ENCODE data around the gene PIGV.
A peak's percentile ranks its signal among the peaks of the same experiment; 100 is the strongest.
"Not testable (repeated sequence)": the region's sequence is repeated elsewhere in the genome, so short reads cannot be mapped to it uniquely, and the experiment has no call there.

PIGV gene

DNA sequence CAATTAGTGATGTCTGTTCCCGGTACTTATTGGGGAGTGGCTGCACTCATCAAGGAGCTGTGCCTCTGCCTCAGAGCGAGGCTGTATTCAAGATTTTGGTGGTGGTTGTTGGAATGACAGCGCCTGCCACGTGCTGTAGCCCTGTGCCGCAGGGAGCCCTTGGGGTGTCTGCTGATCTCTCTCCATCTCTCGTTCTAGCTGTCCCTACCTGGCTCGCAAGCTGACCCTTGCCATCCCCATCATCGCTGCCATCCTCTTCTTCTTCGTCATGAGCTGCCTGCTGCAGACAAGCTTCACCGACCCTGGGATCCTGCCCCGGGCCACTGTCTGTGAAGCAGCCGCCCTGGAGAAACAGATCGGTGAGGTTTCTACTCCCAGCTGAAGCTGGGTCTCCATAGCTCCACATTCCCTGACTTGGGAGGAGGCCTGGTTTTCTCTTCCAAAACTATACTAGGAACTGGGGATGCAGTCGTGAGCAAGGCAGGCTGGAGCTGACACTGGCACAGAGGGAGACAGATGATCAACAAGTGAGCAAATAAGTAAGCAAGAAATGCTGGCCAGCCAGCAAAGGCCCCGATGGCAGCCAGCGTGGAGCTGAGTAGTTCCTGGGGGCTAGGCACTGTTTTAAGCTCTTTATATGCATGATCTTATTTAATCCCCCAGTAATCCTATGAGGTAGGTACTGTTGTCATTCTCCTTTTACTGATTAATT is 44.7 kb downstream of the PIGV start:
- DNase-seq (ENCODE audit: low read depth), result no peak

DNA sequence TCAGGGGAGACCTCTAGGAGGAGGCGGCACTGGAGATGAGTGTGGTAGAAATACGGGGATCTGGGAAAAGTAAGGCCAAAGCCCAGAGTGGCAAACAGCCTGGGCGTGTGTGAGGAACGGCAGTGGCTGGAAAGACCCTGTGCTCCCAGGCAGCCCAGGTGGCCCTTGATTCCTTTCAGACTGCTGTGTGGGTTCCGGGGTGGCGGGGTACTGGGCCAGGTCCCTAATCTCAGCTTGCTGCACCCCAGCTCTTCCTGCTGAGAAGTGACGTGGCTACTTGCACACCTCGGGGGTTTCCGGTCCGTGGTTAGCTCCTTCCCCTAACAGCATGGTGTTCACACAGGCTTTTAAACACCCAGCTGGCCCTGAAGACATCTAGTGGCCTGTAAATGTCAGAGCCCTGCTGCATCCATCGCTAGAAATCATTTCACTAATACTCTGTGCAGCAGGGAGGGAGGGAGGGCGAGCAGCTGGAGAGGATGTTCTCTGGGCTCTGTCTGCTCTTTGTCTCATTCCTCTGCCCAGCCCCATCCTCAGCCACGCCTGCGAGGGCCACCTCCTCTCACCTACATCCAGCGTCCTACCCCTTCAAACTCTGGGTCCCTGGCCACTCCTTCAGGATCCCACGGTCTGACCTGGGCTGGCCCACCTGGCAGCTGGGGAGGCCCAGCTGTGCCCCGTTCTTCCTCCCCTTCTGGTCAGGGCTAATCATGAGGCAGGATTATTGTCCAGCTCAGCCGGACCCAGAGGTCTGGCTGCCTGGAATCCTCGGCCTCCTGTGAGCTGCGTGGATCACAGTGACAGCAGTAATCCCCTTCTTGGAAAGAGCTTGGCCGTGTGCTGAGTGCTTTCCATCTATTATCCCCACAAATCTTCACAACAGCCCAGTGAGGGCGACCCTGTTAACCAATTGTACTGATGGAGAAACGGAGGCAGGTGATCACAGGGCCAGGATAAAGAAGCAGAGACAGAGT is 46.0 kb downstream of the PIGV start:
- peak; percentile 74 for DNase-seq (ENCODE audit: low read depth)

GRCh38 chr1:26837665-26838064 is 49.9 kb downstream of the PIGV start:
- not testable (repeated sequence) for DNase-seq (ENCODE audit: low read depth)

DNA sequence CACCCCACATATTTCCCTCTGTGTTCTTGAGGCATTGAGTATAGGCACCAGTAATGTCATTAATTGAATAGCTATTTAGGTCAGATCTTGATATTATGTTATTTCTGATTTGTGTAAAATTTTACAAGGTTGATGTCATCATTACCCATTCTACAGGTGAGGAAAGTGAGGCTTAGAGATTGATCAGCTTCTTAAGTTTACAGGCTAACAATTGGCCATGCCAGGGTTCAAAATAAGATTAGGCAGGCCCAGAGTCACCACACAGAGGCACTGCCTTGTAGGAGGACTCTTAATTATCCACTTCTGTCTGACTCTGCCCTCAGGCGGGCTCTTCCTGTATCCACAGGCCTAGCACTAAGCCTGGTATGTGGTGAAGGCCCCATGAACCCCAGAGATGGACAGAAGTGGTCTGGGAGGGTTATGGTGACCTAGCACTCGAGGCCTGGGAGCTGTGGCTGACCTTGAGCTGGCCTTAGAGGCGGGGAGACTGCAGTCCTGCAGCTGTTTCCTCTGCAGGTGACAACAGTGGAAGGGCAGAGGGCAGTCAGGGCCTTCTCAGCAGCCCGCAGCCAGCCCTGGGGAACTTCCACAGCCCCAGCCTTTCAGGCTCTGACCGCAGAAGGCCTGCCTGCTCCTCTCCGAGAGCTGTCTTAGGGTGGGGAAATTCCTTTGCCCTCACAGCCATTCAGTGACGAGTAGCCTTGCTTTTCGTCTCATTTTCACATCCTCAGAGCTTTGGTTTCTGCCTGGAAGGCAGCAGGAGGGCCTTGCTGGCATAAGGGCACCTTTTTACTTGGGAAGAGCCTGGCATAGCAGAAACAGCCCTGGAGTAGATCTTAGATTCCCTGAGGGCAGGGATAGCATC is 51.0 kb downstream of the PIGV start:
- DNase-seq (ENCODE audit: low read depth), result no peak

- DNase-seq (ENCODE audit: low read depth), result no peak
These were observed 51.6 kb downstream of the PIGV start for GRCh38 chr1:26839339-26839722.

- no peak for DNase-seq (ENCODE audit: low read depth)
These were observed 52.0 kb downstream of the PIGV start for GRCh38 chr1:26839779-26840178.

GRCh38 chr1:26844424-26845196 is 56.9 kb downstream of the PIGV start:
- DNase-seq (ENCODE audit: low read depth), result no peak

- DNase-seq (ENCODE audit: low read depth), result not testable (repeated sequence)
These were observed 60.1 kb downstream of the PIGV start for GRCh38 chr1:26847826-26848225.

Data from stimulated activated CD8-positive, alpha-beta memory T cell treated with anti-CD3 and anti-CD28 coated beads, Interleukin-12 subunit alpha, Interleukin-12 subunit beta, amount 100 ng/mL, for 4 hours (primary cell).